ENCODE measurements around the gene AK1. TPM values are rescaled to one million over a fixed set of nuclear protein-coding genes. Genes with fewer than 3 reads are reported as not detected.

AK1 gene
- total and polyA plus RNA-seq, 9 of the 15 experiments (the other 6 are each of a cell fraction or from before 2014, with no cell fraction given) = 10.1 to 71.8 (median 39.0) TPM

DNA sequence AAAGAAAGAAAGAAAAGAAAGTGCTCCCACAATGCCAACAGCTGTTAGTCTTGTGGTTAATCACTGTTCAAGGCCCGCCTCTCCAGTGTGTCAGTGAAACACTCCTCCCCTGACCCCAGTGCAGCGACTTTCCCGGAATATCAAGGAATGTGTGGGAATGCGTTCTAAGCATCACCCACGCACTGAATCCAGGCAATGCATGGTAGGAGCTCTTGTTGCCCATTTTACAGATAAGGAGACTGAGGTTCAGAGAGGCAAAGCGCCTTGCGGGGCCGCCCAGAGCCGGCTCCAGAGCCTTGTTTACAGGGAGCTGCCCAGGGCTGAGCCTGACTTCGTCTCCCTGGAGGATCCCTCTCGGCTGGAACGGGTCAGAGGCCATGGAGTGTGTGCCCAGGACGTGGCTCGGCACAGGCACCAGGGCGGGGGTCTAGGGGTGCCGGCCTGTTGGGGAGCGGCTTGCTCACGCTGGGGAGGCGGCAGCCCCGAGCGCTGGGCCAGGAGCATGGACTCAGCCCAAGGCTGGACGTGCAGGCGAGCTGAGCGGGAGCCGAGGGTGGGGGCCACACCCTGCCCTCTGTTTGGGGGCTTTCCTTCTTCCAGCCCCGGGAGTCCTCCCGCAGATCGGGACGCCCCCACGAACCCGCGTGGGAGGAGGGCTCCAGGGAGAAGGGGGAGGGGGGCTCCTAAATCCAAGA, 21.1 kb upstream of the AK1 start (continued):
- TF ChIP-seq, protein P1, sequence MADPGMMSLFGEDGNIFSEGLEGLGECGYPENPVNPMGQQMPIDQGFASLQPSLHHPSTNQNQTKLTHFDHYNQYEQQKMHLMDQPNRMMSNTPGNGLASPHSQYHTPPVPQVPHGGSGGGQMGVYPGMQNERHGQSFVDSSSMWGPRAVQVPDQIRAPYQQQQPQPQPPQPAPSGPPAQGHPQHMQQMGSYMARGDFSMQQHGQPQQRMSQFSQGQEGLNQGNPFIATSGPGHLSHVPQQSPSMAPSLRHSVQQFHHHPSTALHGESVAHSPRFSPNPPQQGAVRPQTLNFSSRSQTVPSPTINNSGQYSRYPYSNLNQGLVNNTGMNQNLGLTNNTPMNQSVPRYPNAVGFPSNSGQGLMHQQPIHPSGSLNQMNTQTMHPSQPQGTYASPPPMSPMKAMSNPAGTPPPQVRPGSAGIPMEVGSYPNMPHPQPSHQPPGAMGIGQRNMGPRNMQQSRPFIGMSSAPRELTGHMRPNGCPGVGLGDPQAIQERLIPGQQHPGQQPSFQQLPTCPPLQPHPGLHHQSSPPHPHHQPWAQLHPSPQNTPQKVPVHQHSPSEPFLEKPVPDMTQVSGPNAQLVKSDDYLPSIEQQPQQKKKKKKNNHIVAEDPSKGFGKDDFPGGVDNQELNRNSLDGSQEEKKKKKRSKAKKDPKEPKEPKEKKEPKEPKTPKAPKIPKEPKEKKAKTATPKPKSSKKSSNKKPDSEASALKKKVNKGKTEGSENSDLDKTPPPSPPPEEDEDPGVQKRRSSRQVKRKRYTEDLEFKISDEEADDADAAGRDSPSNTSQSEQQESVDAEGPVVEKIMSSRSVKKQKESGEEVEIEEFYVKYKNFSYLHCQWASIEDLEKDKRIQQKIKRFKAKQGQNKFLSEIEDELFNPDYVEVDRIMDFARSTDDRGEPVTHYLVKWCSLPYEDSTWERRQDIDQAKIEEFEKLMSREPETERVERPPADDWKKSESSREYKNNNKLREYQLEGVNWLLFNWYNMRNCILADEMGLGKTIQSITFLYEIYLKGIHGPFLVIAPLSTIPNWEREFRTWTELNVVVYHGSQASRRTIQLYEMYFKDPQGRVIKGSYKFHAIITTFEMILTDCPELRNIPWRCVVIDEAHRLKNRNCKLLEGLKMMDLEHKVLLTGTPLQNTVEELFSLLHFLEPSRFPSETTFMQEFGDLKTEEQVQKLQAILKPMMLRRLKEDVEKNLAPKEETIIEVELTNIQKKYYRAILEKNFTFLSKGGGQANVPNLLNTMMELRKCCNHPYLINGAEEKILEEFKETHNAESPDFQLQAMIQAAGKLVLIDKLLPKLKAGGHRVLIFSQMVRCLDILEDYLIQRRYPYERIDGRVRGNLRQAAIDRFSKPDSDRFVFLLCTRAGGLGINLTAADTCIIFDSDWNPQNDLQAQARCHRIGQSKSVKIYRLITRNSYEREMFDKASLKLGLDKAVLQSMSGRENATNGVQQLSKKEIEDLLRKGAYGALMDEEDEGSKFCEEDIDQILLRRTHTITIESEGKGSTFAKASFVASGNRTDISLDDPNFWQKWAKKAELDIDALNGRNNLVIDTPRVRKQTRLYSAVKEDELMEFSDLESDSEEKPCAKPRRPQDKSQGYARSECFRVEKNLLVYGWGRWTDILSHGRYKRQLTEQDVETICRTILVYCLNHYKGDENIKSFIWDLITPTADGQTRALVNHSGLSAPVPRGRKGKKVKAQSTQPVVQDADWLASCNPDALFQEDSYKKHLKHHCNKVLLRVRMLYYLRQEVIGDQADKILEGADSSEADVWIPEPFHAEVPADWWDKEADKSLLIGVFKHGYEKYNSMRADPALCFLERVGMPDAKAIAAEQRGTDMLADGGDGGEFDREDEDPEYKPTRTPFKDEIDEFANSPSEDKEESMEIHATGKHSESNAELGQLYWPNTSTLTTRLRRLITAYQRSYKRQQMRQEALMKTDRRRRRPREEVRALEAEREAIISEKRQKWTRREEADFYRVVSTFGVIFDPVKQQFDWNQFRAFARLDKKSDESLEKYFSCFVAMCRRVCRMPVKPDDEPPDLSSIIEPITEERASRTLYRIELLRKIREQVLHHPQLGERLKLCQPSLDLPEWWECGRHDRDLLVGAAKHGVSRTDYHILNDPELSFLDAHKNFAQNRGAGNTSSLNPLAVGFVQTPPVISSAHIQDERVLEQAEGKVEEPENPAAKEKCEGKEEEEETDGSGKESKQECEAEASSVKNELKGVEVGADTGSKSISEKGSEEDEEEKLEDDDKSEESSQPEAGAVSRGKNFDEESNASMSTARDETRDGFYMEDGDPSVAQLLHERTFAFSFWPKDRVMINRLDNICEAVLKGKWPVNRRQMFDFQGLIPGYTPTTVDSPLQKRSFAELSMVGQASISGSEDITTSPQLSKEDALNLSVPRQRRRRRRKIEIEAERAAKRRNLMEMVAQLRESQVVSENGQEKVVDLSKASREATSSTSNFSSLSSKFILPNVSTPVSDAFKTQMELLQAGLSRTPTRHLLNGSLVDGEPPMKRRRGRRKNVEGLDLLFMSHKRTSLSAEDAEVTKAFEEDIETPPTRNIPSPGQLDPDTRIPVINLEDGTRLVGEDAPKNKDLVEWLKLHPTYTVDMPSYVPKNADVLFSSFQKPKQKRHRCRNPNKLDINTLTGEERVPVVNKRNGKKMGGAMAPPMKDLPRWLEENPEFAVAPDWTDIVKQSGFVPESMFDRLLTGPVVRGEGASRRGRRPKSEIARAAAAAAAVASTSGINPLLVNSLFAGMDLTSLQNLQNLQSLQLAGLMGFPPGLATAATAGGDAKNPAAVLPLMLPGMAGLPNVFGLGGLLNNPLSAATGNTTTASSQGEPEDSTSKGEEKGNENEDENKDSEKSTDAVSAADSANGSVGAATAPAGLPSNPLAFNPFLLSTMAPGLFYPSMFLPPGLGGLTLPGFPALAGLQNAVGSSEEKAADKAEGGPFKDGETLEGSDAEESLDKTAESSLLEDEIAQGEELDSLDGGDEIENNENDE (IDR thresholded peaks at IDR 0.05; ENCODE audit: low read depth, low read length) = no peak
- TF ChIP-seq SPI1 (IDR thresholded peaks at IDR 0.05; ENCODE audit: borderline replicate concordance, low read depth, low read length) = no peak
- TF ChIP-seq ZKSCAN3 (CRISPR knock-in tag; IDR thresholded peaks at IDR 0.05) = no peak
- TF ChIP-seq, protein P2, sequence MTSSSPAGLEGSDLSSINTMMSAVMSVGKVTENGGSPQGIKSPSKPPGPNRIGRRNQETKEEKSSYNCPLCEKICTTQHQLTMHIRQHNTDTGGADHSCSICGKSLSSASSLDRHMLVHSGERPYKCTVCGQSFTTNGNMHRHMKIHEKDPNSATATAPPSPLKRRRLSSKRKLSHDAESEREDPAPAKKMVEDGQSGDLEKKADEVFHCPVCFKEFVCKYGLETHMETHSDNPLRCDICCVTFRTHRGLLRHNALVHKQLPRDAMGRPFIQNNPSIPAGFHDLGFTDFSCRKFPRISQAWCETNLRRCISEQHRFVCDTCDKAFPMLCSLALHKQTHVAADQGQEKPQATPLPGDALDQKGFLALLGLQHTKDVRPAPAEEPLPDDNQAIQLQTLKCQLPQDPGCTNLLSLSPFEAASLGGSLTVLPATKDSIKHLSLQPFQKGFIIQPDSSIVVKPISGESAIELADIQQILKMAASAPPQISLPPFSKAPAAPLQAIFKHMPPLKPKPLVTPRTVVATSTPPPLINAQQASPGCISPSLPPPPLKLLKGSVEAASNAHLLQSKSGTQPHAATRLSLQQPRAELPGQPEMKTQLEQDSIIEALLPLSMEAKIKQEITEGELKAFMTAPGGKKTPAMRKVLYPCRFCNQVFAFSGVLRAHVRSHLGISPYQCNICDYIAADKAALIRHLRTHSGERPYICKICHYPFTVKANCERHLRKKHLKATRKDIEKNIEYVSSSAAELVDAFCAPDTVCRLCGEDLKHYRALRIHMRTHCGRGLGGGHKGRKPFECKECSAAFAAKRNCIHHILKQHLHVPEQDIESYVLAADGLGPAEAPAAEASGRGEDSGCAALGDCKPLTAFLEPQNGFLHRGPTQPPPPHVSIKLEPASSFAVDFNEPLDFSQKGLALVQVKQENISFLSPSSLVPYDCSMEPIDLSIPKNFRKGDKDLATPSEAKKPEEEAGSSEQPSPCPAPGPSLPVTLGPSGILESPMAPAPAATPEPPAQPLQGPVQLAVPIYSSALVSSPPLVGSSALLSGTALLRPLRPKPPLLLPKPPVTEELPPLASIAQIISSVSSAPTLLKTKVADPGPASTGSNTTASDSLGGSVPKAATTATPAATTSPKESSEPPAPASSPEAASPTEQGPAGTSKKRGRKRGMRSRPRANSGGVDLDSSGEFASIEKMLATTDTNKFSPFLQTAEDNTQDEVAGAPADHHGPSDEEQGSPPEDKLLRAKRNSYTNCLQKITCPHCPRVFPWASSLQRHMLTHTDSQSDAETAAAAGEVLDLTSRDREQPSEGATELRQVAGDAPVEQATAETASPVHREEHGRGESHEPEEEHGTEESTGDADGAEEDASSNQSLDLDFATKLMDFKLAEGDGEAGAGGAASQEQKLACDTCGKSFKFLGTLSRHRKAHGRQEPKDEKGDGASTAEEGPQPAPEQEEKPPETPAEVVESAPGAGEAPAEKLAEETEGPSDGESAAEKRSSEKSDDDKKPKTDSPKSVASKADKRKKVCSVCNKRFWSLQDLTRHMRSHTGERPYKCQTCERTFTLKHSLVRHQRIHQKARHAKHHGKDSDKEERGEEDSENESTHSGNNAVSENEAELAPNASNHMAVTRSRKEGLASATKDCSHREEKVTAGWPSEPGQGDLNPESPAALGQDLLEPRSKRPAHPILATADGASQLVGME (CRISPR knock-in tag; IDR thresholded peaks at IDR 0.05) = no peak
- no peak for TF ChIP-seq ZSCAN29 (IDR thresholded peaks at IDR 0.05)
- TF ChIP-seq ZNF324 (CRISPR knock-in tag; IDR thresholded peaks at IDR 0.05) = no peak
- no peak for TF ChIP-seq SMAD4 (CRISPR knock-in tag; conservative IDR thresholded peaks at IDR 0.05)
